ENCODE measurements around the gene SUOX. TPM values are rescaled to one million over a fixed set of nuclear protein-coding genes. Genes with fewer than 3 reads are reported as not detected.
A peak's percentile ranks its signal among the peaks of the same experiment; 100 is the strongest.
"Not testable (repeated sequence)": the region's sequence is repeated elsewhere in the genome, so short reads cannot be mapped to it uniquely, and the experiment has no call there.

The SUOX gene
- total and polyA plus RNA-seq, 8 donors = 8.4 to 67.7 (median 10.9) TPM

- 73 to 81% (median 80%) methylated on average over 8 of the region's 8 CpGs for WGBS, 5 donors
- intact Hi-C loops (cut with DNase I; ENCODE audit: low total_unique reads) = no loop called here
Measured at GRCh38 chr12:55995366-55995765, 1.7 kb upstream of the SUOX start.

GRCh38 chr12:55996201-55996714 is 818 bp upstream of the SUOX start:
- Histone ChIP-seq H3K4me1 (peaks cover 7 to 41% (median 32%) of the 10 kb centered on the region in 4 donors), H3K9me3 (no peaks in the 10 kb centered on the region), H3K4me3 (peak overlapping the region; percentile 59 to 68 (median 63)), H3K27me3 (no peaks in the 10 kb centered on the region), H3K27ac (peak overlapping the region; percentile 72 to 88 (median 86)), H3K36me3 (peaks cover 32 to 56% (median 49%) of the 10 kb centered on the region in 4 donors)
- 22 to 32% (median 26%) methylated on average over 14 of the region's 14 CpGs for WGBS, 5 donors
- TF ChIP-seq POLR2A (IDR thresholded peaks at IDR 0.05) = no peak
- TF ChIP-seq POLR2AphosphoS5 (IDR thresholded peaks at IDR 0.05) = peak in 1 of 3 donors; percentile 23
- peak in 5 of 7 experiments; percentile 68 to 89 (median 84) for TF ChIP-seq CTCF (IDR thresholded peaks at IDR 0.05)
- no peak for TF ChIP-seq EP300 (IDR thresholded peaks at IDR 0.05)
- intact Hi-C loops (cut with DNase I; ENCODE audit: low total_unique reads) = no loop called here
- DNase-seq = peak; percentile 67 to 89

More at GRCh38 chr12:55995366-55995765, 1.7 kb upstream of the SUOX start:
- Histone ChIP-seq H3K36me3 (peaks cover 41 to 63% (median 55%) of the 10 kb centered on the region in 4 donors), H3K4me1 (peaks cover 7 to 37% (median 27%) of the 10 kb centered on the region in 4 donors), H3K27ac (peak overlapping the region in 3 of 5 donors; percentile 82 to 88 (median 86)), H3K4me3 (no peak overlapping the region), H3K9me3 (no peaks in the 10 kb centered on the region), H3K27me3 (no peaks in the 10 kb centered on the region)
- TF ChIP-seq EP300 (IDR thresholded peaks at IDR 0.05) = no peak
- TF ChIP-seq POLR2AphosphoS5 (IDR thresholded peaks at IDR 0.05) = no peak
- no peak for TF ChIP-seq POLR2A (IDR thresholded peaks at IDR 0.05)
- TF ChIP-seq CTCF (IDR thresholded peaks at IDR 0.05) = no peak
- no peak for DNase-seq

GRCh38 chr12:55997535-55997859 is 421 bp downstream of the SUOX start:
- WGBS, 5 donors = 0 to 8% (median 4%) methylated on average over 2 to 5 of the region's 5 CpGs
- Histone ChIP-seq H3K36me3 (peaks cover 20 to 54% (median 44%) of the 10 kb centered on the region in 4 donors), H3K4me3 (peak overlapping the region; percentile 59 to 68 (median 63)), H3K9me3 (no peaks in the 10 kb centered on the region), H3K4me1 (peaks cover 7 to 47% (median 39%) of the 10 kb centered on the region in 4 donors), H3K27me3 (no peaks in the 10 kb centered on the region), H3K27ac (peak overlapping the region; percentile 79 to 88 (median 86))
- TF ChIP-seq EP300 (IDR thresholded peaks at IDR 0.05) (no peak), CTCF (IDR thresholded peaks at IDR 0.05) (no peak), POLR2AphosphoS5 (IDR thresholded peaks at IDR 0.05) (no peak)
- intact Hi-C loops (cut with DNase I; ENCODE audit: low total_unique reads) = no loop called here
- DNase-seq = no peak

- WGBS, 5 donors = 36 to 60% (median 46%) methylated on average over 5 to 6 of the region's 6 CpGs
- H3K36me3 ChIP-seq = peaks cover 12 to 53% (median 44%) of the 10 kb centered on the region in 4 donors
Measured at GRCh38 chr12:55999522-55999921, 2.4 kb downstream of the SUOX start.

GRCh38 chr12:55999999-56000540 is 3.0 kb downstream of the SUOX start:
- 96 to 98% (median 97%) methylated on average over 22 to 33 of the region's 33 CpGs; no CpG with 5 or more reads in 1 of the 5 donors for WGBS, 5 donors
- not testable (repeated sequence) for H3K27ac ChIP-seq, DNase-seq, H3K9me3 ChIP-seq, H3K27me3 ChIP-seq, H3K4me3 ChIP-seq
- intact Hi-C loops (cut with DNase I; ENCODE audit: low total_unique reads) = loop anchor here (5.0 kb wide), 1 partner anchor 37 kb away; no protein-coding TSS in a partner anchor
- Histone ChIP-seq H3K4me1 (peaks cover 7 to 47% (median 39%) of the 10 kb centered on the region in 4 donors), H3K36me3 (peaks cover 12 to 53% (median 41%) of the 10 kb centered on the region in 4 donors)

More at GRCh38 chr12:55999522-55999921, 2.4 kb downstream of the SUOX start:
- H3K4me3 ChIP-seq; H3K27me3 ChIP-seq; H3K9me3 ChIP-seq; intact Hi-C loops (cut with DNase I; ENCODE audit: low total_unique reads); H3K27ac ChIP-seq; DNase-seq: not testable (repeated sequence)
- H3K4me1 ChIP-seq = peaks cover 7 to 47% (median 39%) of the 10 kb centered on the region in 4 donors

Data from stomach (tissue), 9 donors.